Measurements from ENCODE around the gene TRAPPC11. TPM values are rescaled to one million over a fixed set of nuclear protein-coding genes. Genes with fewer than 3 reads are reported as not detected.

Gene TRAPPC11
- total RNA-seq, 1 experiment from 2014 or later, result 32.2 TPM

- no peak overlapping the region for H3K4ac ChIP-seq (ENCODE audit: low read depth, low read length)
- no peak overlapping the region for H3K56ac ChIP-seq (ENCODE audit: insufficient read length, low read depth, low read length)
- H3K9ac ChIP-seq (ENCODE audit: extremely low read depth, insufficient read length, low read length), result no peak overlapping the region
- no peak overlapping the region for H4K8ac ChIP-seq (replicated peaks; ENCODE audit: insufficient read length, low read depth, low read length)
- H2BK5ac ChIP-seq (ENCODE audit: insufficient read length, low read length), result no peak overlapping the region
- H3K79me1 ChIP-seq (ENCODE audit: insufficient read depth, low read depth, low read length, poor library complexity, severe bottlenecking), result no peaks in the 10 kb centered on the region
- H3K14ac ChIP-seq (ENCODE audit: insufficient read depth, low read length), result no peak overlapping the region
- H3K18ac ChIP-seq (ENCODE audit: insufficient read length, low read depth, low read length), result no peak overlapping the region
- H3K4me2 ChIP-seq (ENCODE audit: insufficient read depth, insufficient read length, low read length), result no peak overlapping the region
- no peak overlapping the region for H3T11ph ChIP-seq (ENCODE audit: low read length)
- no peak overlapping the region for H2BK20ac ChIP-seq (ENCODE audit: low read depth, low read length, poor library complexity, severe bottlenecking)
- no peak overlapping the region for H2AK5ac ChIP-seq (ENCODE audit: insufficient read length, low read length)
- H3K27ac ChIP-seq (ENCODE audit: insufficient read length, low read depth, low read length), result no peak overlapping the region
- peaks cover 3 to 20% (median 16%) of the 10 kb centered on the region in 3 experiments for H3K36me3 Mint-ChIP-seq (ENCODE audit: insufficient read depth in 1 of 3, low read depth in 3 of 3)
- H3K4me1 ChIP-seq (ENCODE audit: insufficient read depth, low read length), result no peaks in the 10 kb centered on the region
- no peak overlapping the region for H4K5ac ChIP-seq (ENCODE audit: insufficient read length, low read depth, low read length)
- H3K9me3 Mint-ChIP-seq, result no peaks in the 10 kb centered on the region; a peak in 1 of 5 replicates
- no peaks in the 10 kb centered on the region for H3K9me3 ChIP-seq (ENCODE audit: control insufficient read depth, low read depth, low read length)
- H2BK120ac ChIP-seq (ENCODE audit: low read depth, low read length, poor library complexity, severe bottlenecking), result no peak overlapping the region
- H3K23ac ChIP-seq (ENCODE audit: insufficient read length, low read depth, low read length), result no peak overlapping the region
- H4K91ac ChIP-seq (ENCODE audit: insufficient read length, low read depth, low read length), result no peak overlapping the region
- no peak overlapping the region for H2BK12ac ChIP-seq (ENCODE audit: insufficient read length, low read depth, low read length)
- H3K79me2 ChIP-seq (ENCODE audit: insufficient read depth, low read length), result no peaks in the 10 kb centered on the region
- H3K4me3 Mint-ChIP-seq, result no peak overlapping the region
- no peak overlapping the region for H3K27ac Mint-ChIP-seq
- no peaks in the 10 kb centered on the region for H3K27me3 Mint-ChIP-seq (ENCODE audit: low read depth)
- no peak for TF ChIP-seq CTCF (conservative IDR thresholded peaks at IDR 0.05)
- H3K23me2 ChIP-seq (ENCODE audit: insufficient read length, low read depth, low read length, poor library complexity, severe bottlenecking), result no peaks in the 10 kb centered on the region
- DNase-seq, result no peak
- no peaks in the 10 kb centered on the region for H3K27me3 ChIP-seq (ENCODE audit: insufficient read depth, low read length)
- no peak overlapping the region for H2AFZ ChIP-seq (ENCODE audit: low read length)
- H4K20me1 ChIP-seq (ENCODE audit: control insufficient read depth, insufficient read depth, insufficient read length), result no peaks in the 10 kb centered on the region
- peaks cover 6 to 8% of the 10 kb centered on the region in 2 experiments for H3K4me1 Mint-ChIP-seq
- WGBS (ENCODE audit: extremely low coverage, insufficient read length, low lambda C conversion rate), result 100% methylated on average over 2 of the region's 7 CpGs
- H2BK15ac ChIP-seq (ENCODE audit: low read depth, low read length), result no peak overlapping the region
These were observed 55.5 kb downstream of the TRAPPC11 start for GRCh38 chr4:183714626-183715025.

Data from H9 (cell line).